ENCODE data around the gene P4HA2.

Gene P4HA2

GRCh38 chr5:132259069-132259851 lies 31.6 kb upstream of the P4HA2 start:
- Histone ChIP-seq H3K4me3 (peak overlapping the region; percentile 70 to 77), H3K36me3 (peaks cover 0 to 11% (median 0%) of the 10 kb centered on the region in 3 donors), H3K27me3 (no peaks in the 10 kb centered on the region), H3K9me3 (no peaks in the 10 kb centered on the region), H3K4me1 (peaks cover 0 to 91% (median 70%) of the 10 kb centered on the region in 4 donors), H3K27ac (peak overlapping the region; percentile 95 to 96)
- peak; percentile 80 to 89 for DNase-seq
- peak in 1 of 2 experiments; percentile 7 for TF ChIP-seq CTCF (IDR thresholded peaks at IDR 0.05)
- intact Hi-C loops (cut with DNase I; ENCODE audit: low total_unique reads): no loop called here

- H3K27ac ChIP-seq: peak overlapping the region; percentile 95 to 96
- intact Hi-C loops (cut with DNase I; ENCODE audit: low total_unique reads): no loop called here
- no peak for TF ChIP-seq CTCF (IDR thresholded peaks at IDR 0.05)
- H3K4me3 ChIP-seq: peak overlapping the region; percentile 70 to 77
- H3K36me3 ChIP-seq: peaks cover 0 to 11% (median 0%) of the 10 kb centered on the region in 3 donors
- H3K4me1 ChIP-seq: peaks cover 0 to 88% (median 67%) of the 10 kb centered on the region in 4 donors
- peak in 1 of 2 donors; percentile 80 for DNase-seq
- H3K9me3 ChIP-seq: no peaks in the 10 kb centered on the region
- no peaks in the 10 kb centered on the region for H3K27me3 ChIP-seq
Observed at GRCh38 chr5:132258102-132259068, 30.7 kb upstream of the P4HA2 start.

GRCh38 chr5:132257131-132258101 lies 29.8 kb upstream of the P4HA2 start, which contains the start of gene PDLIM4:
TSS of gene PDLIM4 (plus strand) at chr5:132257696. CDS start at chr5:132257735, 39 bp downstream.
- intact Hi-C loops (cut with DNase I; ENCODE audit: low total_unique reads): no loop called here

GRCh38 chr5:132256783-132257130 lies 29.1 kb upstream of the P4HA2 start:
- H3K27me3 ChIP-seq: no peaks in the 10 kb centered on the region
- H3K9me3 ChIP-seq: no peaks in the 10 kb centered on the region
- H3K36me3 ChIP-seq: no peaks in the 10 kb centered on the region
- TF ChIP-seq CTCF (IDR thresholded peaks at IDR 0.05): no peak
- peaks cover 0 to 73% (median 57%) of the 10 kb centered on the region in 4 donors for H3K4me1 ChIP-seq
- H3K4me3 ChIP-seq: peak overlapping the region; percentile 70 to 77
- no peak for DNase-seq
- H3K27ac ChIP-seq: peak overlapping the region; percentile 95 to 96
- intact Hi-C loops (cut with DNase I; ENCODE audit: low total_unique reads): no loop called here

More at GRCh38 chr5:132257131-132258101, 29.8 kb upstream of the P4HA2 start, which contains the start of gene PDLIM4:
- Histone ChIP-seq H3K36me3 (peaks cover 0 to 3% (median 0%) of the 10 kb centered on the region in 3 donors), H3K27me3 (no peaks in the 10 kb centered on the region), H3K4me1 (peaks cover 0 to 78% (median 60%) of the 10 kb centered on the region in 4 donors), H3K9me3 (no peaks in the 10 kb centered on the region), H3K27ac (peak within 1 kb of the TSS; percentile 95 to 96), H3K4me3 (peak within 1 kb of the TSS; percentile 70 to 77)
- TF ChIP-seq CTCF (IDR thresholded peaks at IDR 0.05): no peak
- peak in 1 of 2 donors; percentile 78 for DNase-seq
